H1 (cell line): ENCODE data around the gene SPEF2. TPM values are rescaled to one million over a fixed set of nuclear protein-coding genes. Genes with fewer than 3 reads are reported as not detected.

Source experiments
- CTCF ChIA-PET: fragments of 300-600 bp; sonication (Branson Sonifier 250); formaldehyde crosslinking; loops from one replicate; lab custom pipeline; 2021; ENCODE audit not compliant: partially characterized antibody; lab: Charles Lee
- POLR2A ChIA-PET: fragments of 300-600 bp; sonication (Branson Sonifier 250); formaldehyde crosslinking; loops from one replicate; lab custom pipeline; 2021; ENCODE audit warnings: inconsistent platforms; ENCODE audit not compliant: partially characterized antibody; lab: Charles Lee
- DNase-seq, 2 experiments: peaks; one replicate each; pipeline versions ENCODE4 v3.0.0 to v3.0.0-alpha.2; 2010 to 2022; ENCODE audit warnings: low spot score in 2 of 2, low read depth in 1 of 2, mixed read lengths in 1 of 2
- FAIRE-seq: peaks from 2 replicates; lab custom pipeline; 2011; peaks lifted over from hg19 to GRCh38; lab: Jason Lieb, UNC
- H2AFZ ChIP-seq: 2 replicates; pipeline ENCODE4 v1.8.1; 2012; ENCODE audit warnings: low read length, inconsistent platforms
- H2AK5ac ChIP-seq: 2 replicates; pipeline ENCODE4 v1.6.1; 2013; ENCODE audit warnings: low read depth, low read length
- H2BK120ac ChIP-seq: replicated peaks from 2 replicates; pipeline ENCODE3; 2013; ENCODE audit warnings: low read depth, low read length, inconsistent platforms
- H2BK12ac ChIP-seq: 2 replicates; pipeline ENCODE4 v1.6.1; 2013; ENCODE audit warnings: low read depth, low read length
- H2BK15ac ChIP-seq: 2 replicates; pipeline ENCODE4 v1.6.1; 2013; ENCODE audit warnings: low read length
- H2BK20ac ChIP-seq: 2 replicates; pipeline ENCODE4 v1.6.1; 2013; ENCODE audit warnings: low read length
- H2BK5ac ChIP-seq: 2 replicates; pipeline ENCODE4 v1.6.1; 2013; ENCODE audit warnings: low read depth, low read length
- H3K14ac ChIP-seq: 2 replicates; pipeline ENCODE4 v1.6.1; 2013; ENCODE audit warnings: inconsistent platforms; ENCODE audit not compliant: insufficient read length
- H3K18ac ChIP-seq: 2 replicates; pipeline ENCODE4 v1.6.1; 2013; ENCODE audit warnings: low read length; ENCODE audit errors: extremely low read depth
- H3K23ac ChIP-seq: 2 replicates; pipeline ENCODE4 v1.6.1; 2013; ENCODE audit warnings: inconsistent platforms; ENCODE audit not compliant: insufficient read length
- H3K23me2 ChIP-seq: 2 replicates; pipeline ENCODE4 v1.6.1; 2013; ENCODE audit warnings: low read depth, low read length
- H3K27ac ChIP-seq: 2 replicates; pipeline ENCODE4 v1.6.1; 2011; ENCODE audit warnings: low read depth, low read length, inconsistent platforms
- H3K27me3 ChIP-seq, 4 experiments: replicated peaks in 1 of 4; 1 replicate in 1 of 4; 2 replicates in 3 of 4; pipeline versions ENCODE4 v1.6.1 to v1.8.1; 2011 to 2013; ENCODE audit warnings: low read length in 3 of 4, mild to moderate bottlenecking in 3 of 4, inconsistent platforms in 2 of 4, mixed read lengths in 2 of 4, moderate library complexity in 1 of 4; ENCODE audit not compliant: control insufficient read depth in 3 of 4, insufficient read depth in 3 of 4; ENCODE audit errors: extremely low read depth in 1 of 4
- H3K36me3 ChIP-seq, 4 experiments: 2 replicates each; pipeline versions ENCODE4 v1.6.1 to v1.8.1; 2011 to 2013; ENCODE audit warnings: mild to moderate bottlenecking in 4 of 4, low read length in 3 of 4, moderate library complexity in 2 of 4, control low read depth in 1 of 4, inconsistent platforms in 1 of 4; ENCODE audit not compliant: insufficient read depth in 4 of 4, control insufficient read depth in 2 of 4
- H3K4ac ChIP-seq: replicated peaks from 2 replicates; pipeline ENCODE3; 2013; ENCODE audit warnings: low read length, low read depth, mixed read lengths, inconsistent platforms; ENCODE audit not compliant: insufficient read length
- H3K4me1 ChIP-seq, 4 experiments: replicated peaks in 1 of 4; 1 replicate in 1 of 4; 2 replicates in 3 of 4; pipeline versions ENCODE4 v1.6.1 to v1.8.1; 2011 to 2013; ENCODE audit warnings: low read length in 3 of 4, inconsistent platforms in 2 of 4, mixed read lengths in 1 of 4; ENCODE audit not compliant: insufficient read depth in 4 of 4, control insufficient read depth in 3 of 4
- H3K4me2 ChIP-seq, 2 experiments: 2 replicates each; pipeline versions ENCODE4 v1.6.1 to v1.8.1; 2011 to 2013; ENCODE audit warnings: low read depth in 2 of 2, low read length in 2 of 2, control low read depth in 1 of 2, inconsistent platforms in 1 of 2, mild to moderate bottlenecking in 1 of 2; ENCODE audit not compliant: insufficient read depth in 1 of 2
- H3K4me3 ChIP-seq, 4 experiments: fragments of 200-600, 300-600 bp in 1 of 4; sonication (generic), shearing (Covaris generic), sonication (Bioruptor Twin) in 1 of 4; 2 replicates each; pipeline versions ENCODE4 v1.5.1 to v1.8.1; 2011 to 2016; ENCODE audit warnings: low read length in 4 of 4, low read depth in 3 of 4, control low read depth in 2 of 4, inconsistent platforms in 2 of 4, mild to moderate bottlenecking in 2 of 4, mixed read lengths in 1 of 4, moderate library complexity in 1 of 4; ENCODE audit not compliant: insufficient read depth in 2 of 4; ENCODE audit errors: extremely low read depth in 1 of 4
- H3K56ac ChIP-seq: replicated peaks from 2 replicates; pipeline ENCODE3; 2013; ENCODE audit warnings: low read depth, mild to moderate bottlenecking, mixed read lengths, low read length, inconsistent platforms; ENCODE audit not compliant: insufficient read length
- H3K79me1 ChIP-seq: 2 replicates; pipeline ENCODE4 v1.6.1; 2013; ENCODE audit warnings: low read depth, low read length, control low read depth
- H3K79me2 ChIP-seq, 2 experiments: 2 replicates each; pipeline versions ENCODE4 v1.6.1 to v1.8.1; 2012 to 2013; ENCODE audit warnings: low read length in 2 of 2, mild to moderate bottlenecking in 2 of 2, inconsistent platforms in 1 of 2; ENCODE audit not compliant: insufficient read depth in 2 of 2, control insufficient read depth in 1 of 2
- H3K9ac ChIP-seq, 4 experiments: replicated peaks in 1 of 4; 1 replicate in 1 of 4; 2 replicates in 3 of 4; pipeline versions ENCODE4 v1.6.1 to v1.8.1; 2011 to 2013; ENCODE audit warnings: low read depth in 3 of 4, low read length in 3 of 4, control low read depth in 2 of 4, mild to moderate bottlenecking in 2 of 4, moderate library complexity in 2 of 4, inconsistent platforms in 1 of 4; ENCODE audit errors: extremely low read depth in 1 of 4
- H3K9me3 ChIP-seq, 2 experiments: 2 replicates each; pipeline versions ENCODE4 v1.6.1 to v1.8.1; 2012 to 2013; ENCODE audit warnings: mild to moderate bottlenecking in 2 of 2, moderate library complexity in 2 of 2, control low read depth in 1 of 2, inconsistent platforms in 1 of 2, low read depth in 1 of 2, low read length in 1 of 2, mixed read lengths in 1 of 2; ENCODE audit not compliant: insufficient read depth in 2 of 2
- H4K20me1 ChIP-seq, 2 experiments: replicated peaks in 1 of 2; 2 replicates each; pipeline versions ENCODE3 to v1.8.1; 2011 to 2013; ENCODE audit warnings: inconsistent platforms in 2 of 2, low read length in 2 of 2, mild to moderate bottlenecking in 1 of 2; ENCODE audit not compliant: insufficient read depth in 2 of 2, control insufficient read depth in 1 of 2
- H4K5ac ChIP-seq: 2 replicates; pipeline ENCODE4 v1.6.1; 2013; ENCODE audit warnings: low read length, low read depth, mixed read lengths, inconsistent platforms; ENCODE audit not compliant: insufficient read length
- H4K8ac ChIP-seq: 2 replicates; pipeline ENCODE4 v1.8.0; 2013; ENCODE audit warnings: mild to moderate bottlenecking, moderate library complexity, low read length, inconsistent platforms; ENCODE audit not compliant: insufficient read depth; ENCODE audit errors: extremely low read depth
- H4K91ac ChIP-seq: replicated peaks from 2 replicates; pipeline ENCODE3; 2013; ENCODE audit warnings: low read length, mixed read lengths, inconsistent platforms; ENCODE audit not compliant: insufficient read length
- ASH2L ChIP-seq: fragments of 200-600, 300-600 bp; sonication (generic); IDR thresholded peaks from one replicate; pipeline ENCODE4 v1.7.1; 2017; ENCODE audit warnings: low read length
- CBX8 ChIP-seq: fragments of 300-800, 300-1000 bp; sonication (generic); IDR thresholded peaks from 2 replicates; pipeline ENCODE4 v1.7.1; 2016; ENCODE audit warnings: low read depth, low read length, borderline replicate concordance
- CTCF ChIP-seq, 3 experiments: IDR thresholded peaks; 1 replicate in 2 of 3; 2 replicates in 1 of 3; pipeline versions ENCODE4 v1.5.1 to v1.6.1; 2011; ENCODE audit warnings: low read length in 3 of 3, mild to moderate bottlenecking in 3 of 3, inconsistent platforms in 2 of 3, low read depth in 1 of 3, moderate library complexity in 1 of 3; ENCODE audit not compliant: insufficient read depth in 1 of 3; ENCODE audit errors: control extremely low read depth in 1 of 3
- EGR1 ChIP-seq: IDR thresholded peaks from 2 replicates; pipeline ENCODE4 v1.6.1; 2011; ENCODE audit warnings: low read depth, low read length, borderline replicate concordance
- EZH2 ChIP-seq: fragments of 200-600 bp; sonication (generic); IDR thresholded peaks from 2 replicates; pipeline ENCODE4 v1.7.1; 2012; ENCODE audit warnings: low read depth, mild to moderate bottlenecking, moderate library complexity, low read length, inconsistent platforms; ENCODE audit not compliant: severe bottlenecking
- HDAC6 ChIP-seq: IDR thresholded peaks from one replicate; pipeline ENCODE4 v1.7.1; 2012; ENCODE audit warnings: low read depth, mild to moderate bottlenecking, inconsistent platforms, low read length, moderate library complexity
- MAX ChIP-seq: IDR thresholded peaks from 2 replicates; pipeline ENCODE4 v1.6.1; 2012; ENCODE audit warnings: inconsistent platforms
- PHF8 ChIP-seq: fragments of 200-600 bp; sonication (generic); conservative IDR thresholded peaks from 2 replicates; pipeline ENCODE4 v1.7.1; 2012; ENCODE audit warnings: low read depth, mild to moderate bottlenecking, inconsistent platforms, low read length, moderate library complexity
- POU5F1 ChIP-seq: IDR thresholded peaks from 2 replicates; pipeline ENCODE4 v1.6.1; 2011; ENCODE audit warnings: low read depth, mild to moderate bottlenecking, low read length, moderate library complexity
- SP1 ChIP-seq: IDR thresholded peaks from 2 replicates; pipeline ENCODE4 v1.6.1; 2011; ENCODE audit warnings: low read depth, low read length
- SP2 ChIP-seq: IDR thresholded peaks from 2 replicates; pipeline ENCODE4 v1.6.1; 2012; ENCODE audit warnings: mild to moderate bottlenecking, low read length, inconsistent platforms
- TCF12 ChIP-seq: IDR thresholded peaks from 2 replicates; pipeline ENCODE4 v1.6.1; 2011; ENCODE audit warnings: low read depth, mild to moderate bottlenecking, low read length
- WGBS, 2 experiments: shearing (Covaris generic) in 1 of 2; methylation state at CpG; one replicate each; pipeline versions ENCODE4 v1.1.6 to v1.1.7; 2013 to 2015; ENCODE audit warnings: low lambda C conversion rate in 2 of 2, mixed read lengths in 2 of 2, inconsistent platforms in 1 of 2, low coverage in 1 of 2, missing lambda C conversion rate in 1 of 2; ENCODE audit not compliant: insufficient replicate concordance in 2 of 2, insufficient coverage in 1 of 2, insufficient read length in 1 of 2; ENCODE audit errors: extremely low coverage in 1 of 2, missing lambda C conversion rate in 1 of 2; 5-methylcytosine and 5-hydroxymethylcytosine counted together
- polyA plus RNA-seq, 7 experiments: library from polyadenylated mRNA; depleted of rRNA in 3 of 7; stranded (reverse) in 5 of 7; unstranded in 2 of 7; fragments of >200 nt in 5 of 7; fragments of 200-250 nt in 2 of 7; gene quantifications; 1 replicate in 5 of 7; 2 replicates in 1 of 7; 4 replicates in 1 of 7; pipeline versions ENCODE4 v1.2.1 to v1.2.3, GENCODE V29; 2011 to 2013; ENCODE audit warnings: missing spikeins in 2 of 7, mixed read lengths in 2 of 7
- total RNA-seq: library from RNA; stranded (reverse); fragmentation: NEBNext Ultra II Directional; extraction: Animal tissue kit (Norgen Biotek cat#: 25700); gene quantifications from 2 replicates; pipeline ENCODE4 v1.2.1, GENCODE V29; 2021

Gene SPEF2
- total and polyA plus RNA-seq, 2 of the 8 experiments (the other 6 are each of a cell fraction or from before 2014, with no cell fraction given), result 0.14 to 0.73 TPM

GRCh38 chr5:35644543-35644942, 26.9 kb downstream of the SPEF2 start:
- Histone ChIP-seq H2AFZ (no peak overlapping the region), H3K23me2 (no peaks in the 10 kb centered on the region; the same call in 1 of the 2 replicates), H4K91ac (no peak overlapping the region), H3K18ac (no peak overlapping the region), H3K79me1 (no peaks in the 10 kb centered on the region), H2AK5ac (no peak overlapping the region), H3K56ac (no peak overlapping the region), H2BK120ac (no peak overlapping the region), H4K5ac (no peak overlapping the region), H3K4me3 (no peak overlapping the region), H3K4me1 (no peaks in the 10 kb centered on the region), H3K9ac (no peak overlapping the region), H3K4ac (no peak overlapping the region), H3K79me2 (no peaks in the 10 kb centered on the region), H2BK5ac (no peak overlapping the region), H3K4me2 (no peak overlapping the region), H3K27ac (no peak overlapping the region), H3K27me3 (no peaks in the 10 kb centered on the region), H2BK12ac (no peak overlapping the region), H4K20me1 (no peaks in the 10 kb centered on the region), H4K8ac (no peak overlapping the region), H2BK20ac (no peak overlapping the region), H3K23ac (no peak overlapping the region), H2BK15ac (no peak overlapping the region), H3K36me3 (no peaks in the 10 kb centered on the region), H3K9me3 (no peaks in the 10 kb centered on the region), H3K14ac (no peak overlapping the region)
- CTCF ChIA-PET, result interaction anchor here (0.7 to 1.6 kb wide), 7 partner anchors 28 to 553 kb away, joined by 3 to 8 read pairs (median 3); partner anchors contain the start of gene PRLR
- DNase-seq (no peak), FAIRE-seq (peak; percentile 58)
- POLR2A ChIA-PET, result no interaction called here
- WGBS, 2 experiments, result 91% methylated on average over 3 of the region's 3 CpGs; no CpG with 5 or more reads in 1 of the 2 experiments
- TF ChIP-seq CBX8 (no peak), EGR1 (no peak), SP1 (no peak), ASH2L (no peak), HDAC6 (no peak), MAX (no peak), POU5F1 (no peak), TCF12 (no peak), CTCF (IDR thresholded peaks at IDR 0.05; ENCODE audit: control extremely low read depth in 1 of 3, insufficient read depth in 1 of 3, low read depth in 1 of 3, low read length in 3 of 3) (peak in 2 of 3 experiments; percentile 23 to 26; a peak in 1 of 4 replicates), PHF8 (no peak), EZH2 (no peak), SP2 (no peak)
